SK-N-MC (cell line): ENCODE results near the gene ARHGAP28.
A peak's percentile ranks its signal among the peaks of the same experiment; 100 is the strongest.

Experiments used
- DNase-seq: peaks from one replicate; pipeline ENCODE4 v3.0.0-alpha.2; 2011; ENCODE audit warnings: low read depth, low spot score
- H3K27ac ChIP-seq: fragments of 200-600 bp; sonication (generic); 2 replicates; pipeline ENCODE4 v1.5.1; 2016; ENCODE audit warnings: mixed run types
- H3K36me3 ChIP-seq: fragments of 200-600 bp; sonication (generic); 2 replicates; pipeline ENCODE4 v1.6.1; 2017; ENCODE audit warnings: antibody characterized with exemption, low read length, mixed read lengths; ENCODE audit not compliant: insufficient read depth
- H3K4me3 ChIP-seq: fragments of 200-600 bp; sonication (generic); 2 replicates; pipeline ENCODE4 v1.5.1; 2016
- H3K9ac ChIP-seq: fragments of 200-600 bp; sonication (generic); 2 replicates; pipeline ENCODE4 v1.8.0; 2017; ENCODE audit warnings: mixed run types, mixed read lengths; ENCODE audit not compliant: insufficient read length
- H3K9me3 ChIP-seq: fragments of 200-600 bp; sonication (generic); 2 replicates; pipeline ENCODE4 v1.6.1; 2017; ENCODE audit warnings: low read depth, mild to moderate bottlenecking, antibody characterized with exemption, low read length, moderate library complexity, mixed read lengths
- EZH2 ChIP-seq: fragments of 200-600 bp; sonication (generic); IDR thresholded peaks from one replicate; pipeline ENCODE4 v1.6.1; 2017; ENCODE audit warnings: antibody characterized with exemption
- FOXP2 ChIP-seq: optimal IDR thresholded peaks from 2 replicates; pipeline ENCODE3; 2011; ENCODE audit warnings: mild to moderate bottlenecking, moderate library complexity; ENCODE audit not compliant: insufficient read depth; ENCODE audit errors: extremely low read length, control extremely low read depth
- POLR2AphosphoS5 ChIP-seq: IDR thresholded peaks from 2 replicates; pipeline ENCODE4 v1.6.1; 2012; ENCODE audit warnings: mild to moderate bottlenecking, low read depth, low read length, borderline replicate concordance

The ARHGAP28 gene

DNA sequence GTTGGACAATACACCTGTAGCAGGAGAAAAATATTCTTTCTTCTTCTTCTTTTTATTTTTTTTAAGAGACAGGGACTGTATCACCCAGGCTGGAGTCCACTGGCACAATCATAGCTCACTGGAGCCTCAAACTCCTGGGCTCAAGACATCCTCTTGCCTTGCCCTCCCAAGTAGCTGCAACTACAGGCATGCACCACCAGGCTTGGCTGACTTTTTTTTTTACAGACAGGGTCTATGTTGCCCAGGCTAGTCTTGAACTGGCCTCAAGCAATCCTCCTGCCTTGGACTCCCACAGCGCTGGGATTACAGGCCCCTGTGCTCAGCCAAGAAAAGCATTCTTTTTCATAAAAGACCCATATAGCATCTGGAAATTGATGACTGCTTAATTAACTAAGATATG is 17.1 kb upstream of the ARHGAP28 start:
- H3K27ac ChIP-seq = no peak overlapping the region
- DNase-seq = no peak
- no peak overlapping the region for H3K4me3 ChIP-seq
- TF ChIP-seq EZH2 = no peak
- no peaks in the 10 kb centered on the region for H3K9me3 ChIP-seq
- H3K9ac ChIP-seq = no peak overlapping the region
- no peaks in the 10 kb centered on the region for H3K36me3 ChIP-seq

DNA sequence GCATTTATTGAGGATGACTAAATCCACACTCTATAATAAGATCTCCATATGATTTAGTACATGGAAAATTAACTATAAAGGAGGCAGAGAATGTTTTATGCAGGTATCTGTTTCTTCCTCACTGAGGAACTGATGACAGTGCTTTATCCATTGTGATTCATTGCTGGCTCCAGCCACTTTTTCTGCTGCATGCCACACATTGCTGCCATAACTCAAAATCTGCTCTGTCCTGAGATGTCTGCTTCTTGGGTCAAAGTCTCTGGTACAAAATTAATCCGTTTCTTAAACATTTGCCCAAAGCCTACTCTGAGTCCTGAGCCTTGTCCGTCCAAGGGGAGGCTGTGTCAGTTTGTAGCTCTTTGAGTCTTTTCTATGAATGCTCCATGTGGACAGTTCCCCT is 15.5 kb upstream of the ARHGAP28 start:
- TF ChIP-seq FOXP2 (no peak), POLR2AphosphoS5 (no peak), EZH2 (no peak)
- Histone ChIP-seq H3K9me3 (no peaks in the 10 kb centered on the region), H3K9ac (no peak overlapping the region), H3K27ac (no peak overlapping the region), H3K36me3 (no peaks in the 10 kb centered on the region), H3K4me3 (no peak overlapping the region)
- no peak for DNase-seq

DNA sequence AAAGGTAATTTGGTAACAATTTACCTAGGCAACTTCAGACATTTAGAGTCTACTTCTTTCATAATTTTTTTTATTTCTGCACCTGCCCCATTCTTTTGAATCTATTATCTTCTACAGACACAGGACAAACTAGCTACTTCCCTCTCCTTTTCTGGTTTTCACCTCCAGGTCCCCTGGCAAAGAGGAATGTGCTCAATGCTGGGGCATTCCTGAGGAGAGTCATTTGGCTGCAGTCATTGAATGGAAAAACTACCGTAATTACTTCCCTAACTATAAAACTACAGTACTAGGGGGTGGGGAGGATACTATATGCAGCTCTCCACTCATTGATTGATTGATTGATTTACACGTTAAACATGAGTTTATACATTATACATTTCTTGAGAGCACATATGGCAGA is 11.2 kb upstream of the ARHGAP28 start:
- DNase-seq = no peak
- TF ChIP-seq EZH2 (no peak), FOXP2 (no peak)
- Histone ChIP-seq H3K36me3 (no peaks in the 10 kb centered on the region), H3K4me3 (no peak overlapping the region), H3K9me3 (no peaks in the 10 kb centered on the region), H3K9ac (no peak overlapping the region), H3K27ac (no peak overlapping the region)

DNA sequence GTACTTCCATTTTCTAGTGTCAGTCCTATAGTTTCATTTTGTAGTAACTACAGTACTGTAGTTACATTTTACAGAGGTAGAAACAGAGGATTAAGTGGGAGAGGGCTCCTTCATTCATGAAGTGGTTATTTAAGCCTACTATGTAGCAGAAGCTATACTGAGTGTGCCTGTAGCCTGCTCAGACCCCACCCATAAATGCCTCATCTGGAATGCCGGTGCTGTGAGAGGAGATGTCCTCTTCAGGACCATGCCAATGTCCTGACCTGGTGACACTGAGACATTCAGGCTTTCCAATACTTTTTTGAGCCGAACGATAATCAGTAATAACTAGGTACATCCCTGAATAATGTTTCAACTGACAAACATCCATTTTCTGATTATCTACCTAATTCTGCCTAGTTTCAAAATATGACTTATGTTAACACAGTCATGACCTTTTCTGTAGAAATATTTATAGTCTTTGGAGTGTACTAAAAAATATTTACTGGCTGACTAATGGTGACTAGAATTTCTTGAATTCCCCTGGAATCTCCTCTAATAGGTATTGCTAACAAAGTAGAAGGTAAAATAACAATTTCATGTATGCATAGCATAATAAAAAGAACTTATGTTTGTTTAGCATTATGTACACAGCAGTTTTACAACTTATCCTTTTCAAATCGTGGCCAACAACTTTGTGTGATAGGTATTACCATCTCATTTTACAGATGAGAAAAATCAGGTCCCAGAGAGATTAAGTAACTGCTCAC is 10.2 kb upstream of the ARHGAP28 start:
- Histone ChIP-seq H3K4me3 (no peak overlapping the region), H3K27ac (no peak overlapping the region), H3K9me3 (no peaks in the 10 kb centered on the region), H3K9ac (no peak overlapping the region), H3K36me3 (no peaks in the 10 kb centered on the region)
- TF ChIP-seq FOXP2 = no peak
- TF ChIP-seq POLR2AphosphoS5 = no peak
- no peak for TF ChIP-seq EZH2
- no peak for DNase-seq

DNA sequence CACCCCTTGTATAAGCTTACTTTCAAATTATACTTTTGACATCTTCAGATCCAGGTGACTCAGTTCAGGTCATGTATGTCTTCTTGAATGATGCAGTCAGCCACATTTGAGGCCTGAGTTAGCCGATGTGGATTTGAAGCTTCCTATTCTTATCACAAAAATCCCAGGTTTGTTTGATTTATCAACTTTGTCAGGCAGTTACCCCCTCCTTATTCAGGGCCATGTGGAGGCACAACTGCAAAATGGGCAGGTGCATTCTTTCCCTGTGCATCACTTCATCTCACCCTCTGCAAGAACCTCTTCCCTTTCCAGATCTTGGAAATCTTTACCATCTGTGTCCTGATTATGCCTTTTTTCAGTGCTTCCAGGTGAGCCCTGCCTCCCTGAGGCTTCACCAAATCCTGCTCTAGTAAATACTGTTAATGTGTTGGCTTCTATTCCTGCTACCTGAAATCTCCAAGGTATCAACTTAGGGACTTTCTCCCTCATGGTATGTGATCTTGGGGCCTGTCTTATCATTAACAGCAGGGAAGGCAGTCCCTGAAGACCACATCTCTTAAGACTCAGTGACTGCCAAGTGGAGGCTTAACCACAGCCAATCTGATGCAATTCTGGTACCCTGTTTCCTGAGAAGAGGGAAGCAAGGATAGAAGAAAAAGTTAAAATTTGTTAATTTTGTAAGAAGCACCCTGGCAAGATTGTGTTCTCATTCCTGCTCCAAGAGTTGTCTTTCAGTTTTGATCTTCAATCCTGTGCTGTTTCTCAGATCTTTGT is 9.4 kb upstream of the ARHGAP28 start:
- DNase-seq = no peak
- H3K9ac ChIP-seq = peak overlapping the region; percentile 5
- no peaks in the 10 kb centered on the region for H3K9me3 ChIP-seq
- H3K27ac ChIP-seq = no peak overlapping the region
- TF ChIP-seq EZH2 = no peak
- no peak for TF ChIP-seq FOXP2
- no peak for TF ChIP-seq POLR2AphosphoS5
- no peak overlapping the region for H3K4me3 ChIP-seq
- H3K36me3 ChIP-seq = no peaks in the 10 kb centered on the region

DNA sequence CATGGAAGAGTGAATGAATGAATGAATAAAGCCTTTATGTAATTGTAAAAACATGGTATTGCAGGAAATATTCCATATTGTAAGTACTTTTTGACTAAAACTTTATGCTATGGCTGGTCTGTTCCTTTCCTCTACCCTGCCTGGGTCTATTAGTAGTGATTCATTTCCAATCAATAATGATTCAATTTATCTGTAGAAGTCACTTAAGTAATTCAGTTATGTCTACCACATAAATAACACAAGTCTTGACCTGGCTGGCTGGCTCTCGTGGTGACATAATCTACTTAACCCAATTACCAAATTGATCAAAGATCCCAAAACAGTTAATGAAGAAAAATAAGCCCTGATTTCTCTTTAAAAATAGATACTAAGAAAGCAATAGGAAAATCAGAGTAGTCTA is 7.8 kb upstream of the ARHGAP28 start:
- TF ChIP-seq POLR2AphosphoS5 (no peak), FOXP2 (no peak), EZH2 (no peak)

DNA sequence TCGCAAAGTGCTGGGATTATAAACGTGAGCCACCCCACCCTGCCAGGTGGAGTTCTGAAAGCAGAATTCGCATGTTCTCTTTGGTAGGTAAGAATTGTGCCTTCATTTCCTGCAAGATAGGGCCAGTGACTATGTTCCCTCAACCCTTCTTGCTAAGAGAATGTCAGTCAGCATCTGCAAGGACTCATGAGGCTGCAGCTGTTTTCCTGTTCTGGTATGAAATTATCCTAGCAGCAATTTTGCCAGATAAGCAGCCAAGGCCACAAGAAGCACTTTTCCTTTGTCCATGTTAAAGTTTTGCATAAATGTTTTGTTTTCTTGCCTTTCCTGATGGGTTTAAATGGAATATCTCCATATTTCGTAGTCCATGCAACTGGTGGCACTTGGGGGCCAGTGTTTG is 6.8 kb upstream of the ARHGAP28 start:
- no peak for DNase-seq
- TF ChIP-seq EZH2 (no peak), FOXP2 (no peak), POLR2AphosphoS5 (no peak)
- no peaks in the 10 kb centered on the region for H3K9me3 ChIP-seq
- H3K27ac ChIP-seq = no peak overlapping the region
- no peak overlapping the region for H3K9ac ChIP-seq
- H3K36me3 ChIP-seq = no peaks in the 10 kb centered on the region
- H3K4me3 ChIP-seq = no peak overlapping the region

More for the DNA sequence above, 7.8 kb upstream of the ARHGAP28 start:
- DNase-seq = no peak
- H3K27ac ChIP-seq = no peak overlapping the region
- no peaks in the 10 kb centered on the region for H3K36me3 ChIP-seq
- H3K4me3 ChIP-seq = no peak overlapping the region
- H3K9ac ChIP-seq = no peak overlapping the region
- H3K9me3 ChIP-seq = no peaks in the 10 kb centered on the region

DNA sequence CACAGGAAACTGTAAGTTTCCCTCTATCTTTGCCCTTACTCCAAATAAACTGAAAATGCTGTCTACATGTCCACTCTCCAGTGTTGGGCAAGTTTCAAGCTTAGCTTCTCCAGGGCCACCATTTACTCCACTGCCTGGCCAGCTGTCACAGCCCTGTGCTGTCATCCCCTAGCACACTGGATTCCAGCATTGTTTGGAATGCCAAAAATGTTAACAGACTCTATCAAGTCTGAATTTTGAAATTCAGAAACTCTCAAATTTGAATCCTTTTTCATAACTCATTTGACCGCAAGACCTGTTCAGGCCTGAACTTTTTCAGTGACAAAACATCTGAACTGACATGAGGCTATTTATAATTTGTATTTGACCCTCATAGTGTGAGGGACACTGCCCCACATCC is 5.2 kb upstream of the ARHGAP28 start:
- no peak overlapping the region for H3K27ac ChIP-seq
- no peaks in the 10 kb centered on the region for H3K9me3 ChIP-seq
- H3K9ac ChIP-seq = no peak overlapping the region
- no peak for DNase-seq
- H3K4me3 ChIP-seq = no peak overlapping the region
- H3K36me3 ChIP-seq = no peaks in the 10 kb centered on the region
- no peak for TF ChIP-seq POLR2AphosphoS5
- TF ChIP-seq EZH2 = no peak
- TF ChIP-seq FOXP2 = no peak
